Measurements from ENCODE around the gene MRPL2.

MRPL2 gene

GRCh38 chr6:43021270-43022047 lies 37.8 kb downstream of the MRPL2 start, which contains the start of gene RRP36:
Gene RRP36, plus strand, starts transcription at chr6:43021623. Its CDS starts 32 bp downstream, at chr6:43021655.
- DNase-seq (ENCODE audit: low read depth in 2 of 2), result peak; percentile 49 to 70

GRCh38 chr6:43020847-43021246 lies 38.4 kb downstream of the MRPL2 start:
- DNase-seq (ENCODE audit: low read depth in 2 of 2), result no peak

- DNase-seq (ENCODE audit: low read depth in 2 of 2), result no peak
Measured at GRCh38 chr6:43020052-43020705, 39.1 kb downstream of the MRPL2 start.

- no peak for DNase-seq (ENCODE audit: low read depth in 2 of 2)
Measured at GRCh38 chr6:43019152-43019551, 40.1 kb downstream of the MRPL2 start.

- no peak for DNase-seq (ENCODE audit: low read depth in 2 of 2)
Measured at GRCh38 chr6:43016943-43017334, 42.3 kb downstream of the MRPL2 start.

GRCh38 chr6:43016176-43016942 lies 42.9 kb downstream of the MRPL2 start:
- DNase-seq (ENCODE audit: low read depth in 2 of 2), result no peak

- DNase-seq (ENCODE audit: low read depth in 2 of 2), result no peak
Measured at GRCh38 chr6:43014434-43014909, 44.8 kb downstream of the MRPL2 start.

- peak; percentile 96 to 97 for DNase-seq (ENCODE audit: low read depth in 2 of 2)
Measured at GRCh38 chr6:43013843-43014433, 45.3 kb downstream of the MRPL2 start, which contains the start of the genes KLHDC3 and MEA1. Gene KLHDC3, plus strand, starts transcription at chr6:43014249. Its CDS starts 2,944 bp downstream, at chr6:43017193. Gene MEA1, minus strand, starts transcription at chr6:43013946. Its CDS starts 133 bp downstream, at chr6:43013813.

GRCh38 chr6:43013097-43013842 lies 46.0 kb downstream of the MRPL2 start:
- DNase-seq (ENCODE audit: low read depth in 2 of 2), result no peak

- no peak for DNase-seq (ENCODE audit: low read depth in 2 of 2)
Measured at GRCh38 chr6:43012364-43012763, 46.9 kb downstream of the MRPL2 start.

GRCh38 chr6:43011207-43011606 lies 48.0 kb downstream of the MRPL2 start:
- DNase-seq (ENCODE audit: low read depth in 2 of 2), result no peak

- peak; percentile 25 to 33 for DNase-seq (ENCODE audit: low read depth in 2 of 2)
Measured at GRCh38 chr6:43009124-43009523, 50.1 kb downstream of the MRPL2 start.

GRCh38 chr6:43007126-43007525 lies 52.1 kb downstream of the MRPL2 start:
- DNase-seq (ENCODE audit: low read depth in 2 of 2), result no peak

GRCh38 chr6:43006251-43006650 lies 53.0 kb downstream of the MRPL2 start:
- no peak for DNase-seq (ENCODE audit: low read depth in 2 of 2)

- DNase-seq (ENCODE audit: low read depth in 2 of 2), result no peak
Measured at GRCh38 chr6:43005844-43006243, 53.4 kb downstream of the MRPL2 start.

Measured in stimulated activated CD4-positive, alpha-beta T cell treated with anti-CD3 and anti-CD28 coated beads, Interleukin-1b, Interleukin-23, amount 100 ng/mL, for 4 hours (primary cell).